Heart left ventricle (tissue), 16 donors: ENCODE results near the gene TTLL13. TPM values are rescaled to one million over a fixed set of nuclear protein-coding genes. Genes with fewer than 3 reads are reported as not detected.

Experiments
- ATAC-seq, 4 donors: fragments of 200-7000 bp; cut with Tn5 transposase; one replicate each; pipeline ENCODE4 v1.9.1; 2020 to 2022; ENCODE audit warnings: moderate library complexity in 4 of 4, mild to moderate bottlenecking in 3 of 4, moderate number of reproducible peaks in 1 of 4
- DNase-seq, 5 donors: peaks; one replicate each; pipeline ENCODE4 v3.0.0-alpha.2; 2020
- H3K27ac ChIP-seq, 12 donors: fragments of 200-600 bp; sonication (generic) in 4 of 12; one replicate each; pipeline versions ENCODE4 v1.5.0 to v1.8.0; 2016 to 2022; ENCODE audit warnings: mild to moderate bottlenecking in 2 of 12
- H3K27me3 ChIP-seq, 9 donors: fragments of 200-600 bp; sonication (generic) in 2 of 9; one replicate each; pipeline versions ENCODE4 v1.5.1 to v1.8.0; 2016 to 2022; ENCODE audit warnings: mild to moderate bottlenecking in 3 of 9
- H3K36me3 ChIP-seq, 9 donors: fragments of 200-600 bp; sonication (generic) in 2 of 9; one replicate each; pipeline versions ENCODE4 v1.5.0 to v1.8.0; 2018 to 2022; ENCODE audit warnings: mild to moderate bottlenecking in 2 of 9
- H3K4me1 ChIP-seq, 12 donors: fragments of 200-600 bp; sonication (generic) in 4 of 12; one replicate each; pipeline versions ENCODE4 v1.5.0 to v1.8.0; 2016 to 2022; ENCODE audit warnings: mild to moderate bottlenecking in 3 of 12
- H3K4me3 ChIP-seq, 12 donors: fragments of 200-600 bp; sonication (generic) in 4 of 12; one replicate each; pipeline versions ENCODE4 v1.5.0 to v1.8.0; 2017 to 2022; ENCODE audit warnings: mild to moderate bottlenecking in 9 of 12, moderate library complexity in 4 of 12
- H3K9me3 ChIP-seq, 12 donors: fragments of 200-600 bp; sonication (generic) in 4 of 12; one replicate each; pipeline versions ENCODE4 v1.5.0 to v1.8.0; 2016 to 2022; ENCODE audit warnings: mild to moderate bottlenecking in 1 of 12
- POLR2A ChIP-seq, 2 donors: fragments of 450-650 bp; IDR thresholded peaks; one replicate each; pipeline ENCODE4 v1.6.1; 2017; ENCODE audit warnings: antibody characterized with exemption in 2 of 2, mild to moderate bottlenecking in 2 of 2, moderate library complexity in 2 of 2
- WGBS, 4 donors: extraction: QIAGEN DNeasy Blood & Tissue Kit in 2 of 4; methylation state at CpG; one replicate each; pipeline versions ENCODE4 v1.1.5 to v1.1.7; 2013 to 2018; 5-methylcytosine and 5-hydroxymethylcytosine counted together
- intact Hi-C, 10 donors: fragments of 100-400 bp; cut with DNase I; formaldehyde crosslinking; loops; one replicate each; pipeline versions ENCODE4 v1.11.1 to v1.14.2; 2022
- polyA plus RNA-seq, 2 donors: library from polyadenylated mRNA; stranded (reverse); fragments of 200-250 nt; gene quantifications; one replicate each; pipeline ENCODE4 v1.2.3, GENCODE V29; 2013
- total RNA-seq, 9 donors: library from RNA; depleted of rRNA in 2 of 9; stranded (reverse); fragments of >200 nt in 2 of 9; fragmentation: NEBNext Ultra II Directional in 3 of 9; extraction: Animal tissue kit (Norgen Biotek cat#: 25700) in 3 of 9; gene quantifications; one replicate each; pipeline versions ENCODE4 v1.1.0 to v1.2.4, GENCODE V29; 2016 to 2023
- TF ChIP-seq, protein P1 (sequence below), 12 donors: fragments of 200-600 bp; sonication (generic) in 4 of 12; IDR thresholded peaks; one replicate each; pipeline versions ENCODE4 v1.5.0 to v1.8.0; 2018 to 2022; ENCODE audit warnings: antibody characterized with exemption in 12 of 12, mild to moderate bottlenecking in 5 of 12
- donor health status: ischemic (EF 13 %, LVEDD 7.1; RV severe dilation, severe dysfunction).
- donor health status: healthy with polysubstance abuse.
- donor health status: DM: no; HTN: yes; CAD: no.
- donor health status: DM: no; HTN: no; CAD: no.
- donor health status: ischemic (EF 25% LVEDD 6.9; RV normal size, moderate dysfunction).
- donor health status: ischemic (EF 25% LVEDD 5.7; RV mildly dilated, moderate dysfunction).
- donor health status: healthy.
- donor health status: DM: yes; HTN: yes; CAD: no.
- donor health status: ischemic (EF 35%, LVEDD 5.7; RV mildly dilated, moderate dysfunction).
- donor health status: nonischemic (EF 11% LVEDD 7.7; RV severe dilation, severe dysfunction).
- donor health status: DM: yes; HTN: yes; CAD: no.
- donor health status: PGD.
- donor health status: ischemic (EF 29% LVEDD 5.4; RV normal size, mild dysfunction).
- donor health status: nonischemic (EF 23%, LVEDD 6.1; RV moderate dilation, normal function).

The TTLL13 gene
- total and polyA plus RNA-seq, 11 donors, result 0.07 to 0.35 (median 0.14) TPM; not detected in 5

DNA sequence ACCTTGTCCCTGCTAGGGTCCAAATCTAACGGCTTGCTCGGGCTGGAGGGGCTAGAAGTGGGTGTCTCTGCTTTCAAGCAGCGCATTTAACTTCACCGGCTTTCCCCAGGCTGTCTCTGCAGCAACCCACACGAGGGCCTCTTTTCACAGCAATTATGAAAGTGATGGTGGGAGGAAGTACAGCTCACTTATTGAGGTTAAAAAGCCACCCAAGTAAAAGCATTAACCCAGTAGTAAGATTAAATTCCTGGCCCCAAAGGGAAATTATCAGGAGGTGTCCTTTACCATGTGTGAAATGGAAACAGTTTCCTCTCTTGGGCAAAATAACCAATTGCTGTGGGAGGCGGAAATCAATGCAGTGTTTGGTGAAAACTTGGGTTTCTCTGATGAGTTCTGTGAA lies 57.2 kb downstream of the TTLL13 start:
- Histone ChIP-seq H3K27me3 (no peaks in the 10 kb centered on the region), H3K4me1 (peaks cover 0 to 18% (median 4%) of the 10 kb centered on the region in 12 donors), H3K36me3 (no peaks in the 10 kb centered on the region), H3K27ac (peak overlapping the region in 2 of 12 donors; percentile 13 to 17), H3K4me3 (no peak overlapping the region), H3K9me3 (no peaks in the 10 kb centered on the region)
- no peak for TF ChIP-seq POLR2A (IDR thresholded peaks at IDR 0.05)
- TF ChIP-seq, protein P1, sequence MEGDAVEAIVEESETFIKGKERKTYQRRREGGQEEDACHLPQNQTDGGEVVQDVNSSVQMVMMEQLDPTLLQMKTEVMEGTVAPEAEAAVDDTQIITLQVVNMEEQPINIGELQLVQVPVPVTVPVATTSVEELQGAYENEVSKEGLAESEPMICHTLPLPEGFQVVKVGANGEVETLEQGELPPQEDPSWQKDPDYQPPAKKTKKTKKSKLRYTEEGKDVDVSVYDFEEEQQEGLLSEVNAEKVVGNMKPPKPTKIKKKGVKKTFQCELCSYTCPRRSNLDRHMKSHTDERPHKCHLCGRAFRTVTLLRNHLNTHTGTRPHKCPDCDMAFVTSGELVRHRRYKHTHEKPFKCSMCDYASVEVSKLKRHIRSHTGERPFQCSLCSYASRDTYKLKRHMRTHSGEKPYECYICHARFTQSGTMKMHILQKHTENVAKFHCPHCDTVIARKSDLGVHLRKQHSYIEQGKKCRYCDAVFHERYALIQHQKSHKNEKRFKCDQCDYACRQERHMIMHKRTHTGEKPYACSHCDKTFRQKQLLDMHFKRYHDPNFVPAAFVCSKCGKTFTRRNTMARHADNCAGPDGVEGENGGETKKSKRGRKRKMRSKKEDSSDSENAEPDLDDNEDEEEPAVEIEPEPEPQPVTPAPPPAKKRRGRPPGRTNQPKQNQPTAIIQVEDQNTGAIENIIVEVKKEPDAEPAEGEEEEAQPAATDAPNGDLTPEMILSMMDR (IDR thresholded peaks at IDR 0.05), result no peak
- DNase-seq (no peak), ATAC-seq (no peak)
- intact Hi-C loops, result no loop called here
- WGBS, 4 donors, result 62 to 72% (median 67%) methylated on average over 6 of the region's 6 CpGs

DNA sequence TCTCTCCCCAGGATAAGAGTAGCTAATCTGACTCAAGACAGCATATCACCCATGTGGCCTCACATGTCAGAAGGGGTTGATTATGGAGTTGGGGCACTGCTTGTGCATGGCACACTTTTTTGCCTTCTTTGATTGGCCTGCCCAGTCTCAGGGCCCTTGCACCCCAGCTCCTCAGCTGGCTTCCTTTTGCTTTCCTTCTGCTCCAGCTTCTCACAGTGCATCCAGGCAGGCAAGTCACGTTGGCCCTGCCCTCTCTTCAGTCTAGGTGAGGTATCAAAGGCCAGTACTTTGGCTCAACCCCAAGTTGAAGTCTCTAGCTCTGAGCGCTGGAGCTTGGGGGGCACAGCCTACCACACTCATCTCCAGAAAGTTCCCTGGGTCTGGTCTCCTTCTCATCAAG lies 58.3 kb downstream of the TTLL13 start:
- ATAC-seq (no peak), DNase-seq (no peak)
- TF ChIP-seq, protein P1 (IDR thresholded peaks at IDR 0.05), result no peak
- TF ChIP-seq POLR2A (IDR thresholded peaks at IDR 0.05), result no peak
- peaks cover 0 to 13% (median 0%) of the 10 kb centered on the region in 12 donors for H3K4me1 ChIP-seq
- intact Hi-C loops, result no loop called here
- H3K9me3 ChIP-seq, result no peaks in the 10 kb centered on the region
- no peaks in the 10 kb centered on the region for H3K36me3 ChIP-seq
- H3K4me3 ChIP-seq, result no peak overlapping the region
- H3K27me3 ChIP-seq, result no peaks in the 10 kb centered on the region
- 76 to 94% (median 86%) methylated on average over 2 of the region's 2 CpGs for WGBS, 4 donors
- no peak overlapping the region for H3K27ac ChIP-seq

DNA sequence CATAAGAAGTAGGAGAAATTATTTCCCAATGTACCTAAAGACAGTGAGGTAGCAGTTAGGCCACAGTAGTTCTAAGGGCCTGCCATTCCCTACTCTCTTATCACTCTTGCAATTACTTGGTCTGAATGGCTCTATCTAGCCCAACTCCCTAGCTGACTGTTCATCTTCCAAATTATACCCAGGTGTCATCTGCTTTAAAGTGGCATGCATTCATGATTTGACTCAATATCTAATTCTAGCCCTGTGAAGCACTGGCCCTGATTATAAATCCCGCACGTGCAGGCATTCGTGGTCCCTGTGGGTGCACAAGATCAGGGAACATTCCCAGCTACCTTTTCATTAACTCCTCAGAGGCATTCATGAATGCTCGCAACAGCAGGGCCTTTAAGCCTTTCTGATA lies 59.7 kb downstream of the TTLL13 start:
- no peaks in the 10 kb centered on the region for H3K9me3 ChIP-seq
- intact Hi-C loops, result no loop called here
- TF ChIP-seq, protein P1 (IDR thresholded peaks at IDR 0.05), result no peak
- no peak for TF ChIP-seq POLR2A (IDR thresholded peaks at IDR 0.05)
- peaks cover 0 to 13% (median 0%) of the 10 kb centered on the region in 12 donors for H3K4me1 ChIP-seq
- no peak overlapping the region for H3K4me3 ChIP-seq
- no peak overlapping the region for H3K27ac ChIP-seq
- no peaks in the 10 kb centered on the region for H3K27me3 ChIP-seq
- DNase-seq, result no peak
- no peaks in the 10 kb centered on the region for H3K36me3 ChIP-seq
- WGBS, 4 donors, result 59 to 71% (median 65%) methylated on average over 4 of the region's 4 CpGs
- ATAC-seq, result peak in 1 of 4 donors; percentile 31

Other genes starting within 250 kb of the TTLL13 start
- gene ZNF710, start 248.2 kb upstream of the TTLL13 start, total RNA-seq, result 10 to 100 TPM in 1 of 9 donors, 1 to 10 TPM in 8; 2.9 to 22.4 (median 5.9) TPM
- 1 to 10 TPM; 3.4 to 6.1 TPM for gene ZNF710, start 248.2 kb upstream of the TTLL13 start, polyA plus RNA-seq
- gene IDH2, start 147.1 kb upstream of the TTLL13 start, total RNA-seq, result 1,000 to 10,000 TPM in 2 of 9 donors, 100 to 1,000 TPM in 7; 573 to 1,258 (median 787) TPM
- gene IDH2, start 147.1 kb upstream of the TTLL13 start, polyA plus RNA-seq, result 100 to 1,000 TPM; 366 to 619 TPM
- 100 to 1,000 TPM in 1 of 9 donors, 10 to 100 TPM in 8; 14.8 to 105 (median 21.0) TPM for gene SEMA4B, start 48.2 kb upstream of the TTLL13 start, total RNA-seq
- gene SEMA4B, start 48.2 kb upstream of the TTLL13 start, polyA plus RNA-seq, result 10 to 100 TPM; 13.8 to 36.3 TPM
- gene CIB1, start 15.6 kb upstream of the TTLL13 start, total RNA-seq, result 100 to 1,000 TPM in 1 of 9 donors, 10 to 100 TPM in 8; 38.7 to 107 (median 80.8) TPM
- 100 to 1,000 TPM in 1 of 2 donors, 10 to 100 TPM in 1; 78.2 to 145 TPM for gene CIB1, start 15.6 kb upstream of the TTLL13 start, polyA plus RNA-seq
- gene GDPGP1, start 15.3 kb upstream of the TTLL13 start, total RNA-seq, result 10 to 100 TPM in 6 of 9 donors, 1 to 10 TPM in 3; 5.9 to 18.9 (median 13.6) TPM
- gene GDPGP1, start 15.3 kb upstream of the TTLL13 start, polyA plus RNA-seq, result 1 to 10 TPM; 4.8 to 5.4 TPM
- gene NGRN, start 16.1 kb downstream of the TTLL13 start, total RNA-seq, result 100 to 1,000 TPM in 8 of 9 donors, 10 to 100 TPM in 1; 93.2 to 149 (median 116) TPM
- gene NGRN, start 16.1 kb downstream of the TTLL13 start, polyA plus RNA-seq, result 100 to 1,000 TPM; 119 to 142 TPM
- 1 to 10 TPM; 2.1 to 9.9 (median 5.9) TPM for gene ZNF774, start 102.7 kb downstream of the TTLL13 start, total RNA-seq
- 1 to 10 TPM; 3.1 to 4.2 TPM for gene ZNF774, start 102.7 kb downstream of the TTLL13 start, polyA plus RNA-seq
- 100 to 1,000 TPM in 1 of 9 donors, 10 to 100 TPM in 8; 28.6 to 115 (median 36.8) TPM for gene IQGAP1, start 138.7 kb downstream of the TTLL13 start, total RNA-seq
- gene IQGAP1, start 138.7 kb downstream of the TTLL13 start, polyA plus RNA-seq, result 10 to 100 TPM; 18.9 to 31.3 TPM